NCI-H2107 treated with DMSO at 0.1 percent for 48 hours (cell line): ENCODE measurements around the gene LMAN1.

Experiments
- DNase-seq: peaks from one replicate; lab custom pipeline; 2025; ENCODE audit not compliant: unreplicated experiment; lab: John Stamatoyannopoulos, UW

The LMAN1 gene

GRCh38 chr18:59360381-59360780 lies 1.3 kb upstream of the LMAN1 start:
- DNase-seq = no peak

- DNase-seq = no peak
Measured at GRCh38 chr18:59359576-59359952, 499 bp upstream of the LMAN1 start.

- DNase-seq = no peak
Measured at GRCh38 chr18:59358414-59358711, 702 bp downstream of the LMAN1 start.

- peak; percentile 35 for DNase-seq
Measured at GRCh38 chr18:59357928-59358327, 1.1 kb downstream of the LMAN1 start.

GRCh38 chr18:59354731-59355130 lies 4.3 kb downstream of the LMAN1 start:
- no peak for DNase-seq

- DNase-seq = no peak
Measured at GRCh38 chr18:59353079-59353680, 5.9 kb downstream of the LMAN1 start.

GRCh38 chr18:59352250-59352855 lies 6.7 kb downstream of the LMAN1 start:
- no peak for DNase-seq

- no peak for DNase-seq
Measured at GRCh38 chr18:59345556-59345955, 13.5 kb downstream of the LMAN1 start.

- DNase-seq = no peak
Measured at GRCh38 chr18:59344996-59345395, 14.1 kb downstream of the LMAN1 start.

GRCh38 chr18:59343926-59344325 lies 15.1 kb downstream of the LMAN1 start:
- DNase-seq = no peak

GRCh38 chr18:59340817-59341216 lies 18.2 kb downstream of the LMAN1 start:
- no peak for DNase-seq

- no peak for DNase-seq
Measured at GRCh38 chr18:59340312-59340711, 18.8 kb downstream of the LMAN1 start.

GRCh38 chr18:59332986-59333385 lies 26.1 kb downstream of the LMAN1 start:
- DNase-seq = no peak

GRCh38 chr18:59328683-59329082 lies 30.4 kb downstream of the LMAN1 start:
- no peak for DNase-seq

GRCh38 chr18:59325965-59326364 lies 33.1 kb downstream of the LMAN1 start:
- no peak for DNase-seq

GRCh38 chr18:59324623-59324971 lies 34.5 kb downstream of the LMAN1 start:
- DNase-seq = no peak

- DNase-seq = no peak
Measured at GRCh38 chr18:59323931-59324622, 35.0 kb downstream of the LMAN1 start.

GRCh38 chr18:59318460-59319050 lies 40.5 kb downstream of the LMAN1 start, which contains the start of gene CPLX4:
Gene CPLX4 (minus strand): TSS chr18:59318649. CDS start chr18:59318462, 187 bp downstream.
- DNase-seq = no peak

GRCh38 chr18:59311631-59312030 lies 47.4 kb downstream of the LMAN1 start:
- no peak for DNase-seq

GRCh38 chr18:59308938-59309260 lies 50.2 kb downstream of the LMAN1 start:
- no peak for DNase-seq

- peak; percentile 69 for DNase-seq
Measured at GRCh38 chr18:59308248-59308937, 50.7 kb downstream of the LMAN1 start.

GRCh38 chr18:59306640-59307039 lies 52.4 kb downstream of the LMAN1 start:
- DNase-seq = no peak
